ENCODE data around the gene PCDHA13. TPM values are rescaled to one million over a fixed set of nuclear protein-coding genes. Genes with fewer than 3 reads are reported as not detected.

PCDHA13 gene
- total RNA-seq, 4 donors from 2014 or later = 0.39 to 2.1 (median 0.76) TPM

- H3K4me3 ChIP-seq = no peak overlapping the region
- WGBS = no CpG with 5 or more reads among the region's 37 CpGs
- no peak for DNase-seq (ENCODE audit: extremely low spot score)
- peaks cover 0 to 68% (median 5%) of the 10 kb centered on the region in 4 donors for H3K27me3 ChIP-seq
- peaks cover 0 to 33% (median 14%) of the 10 kb centered on the region in 4 donors for H3K9me3 ChIP-seq
- no peak overlapping the region for H3K27ac ChIP-seq (replicated peaks in 1 of 4)
- no peaks in the 10 kb centered on the region for H3K36me3 ChIP-seq
- TF ChIP-seq POLR2AphosphoS5 (IDR thresholded peaks at IDR 0.05) (no peak), POLR2A (IDR thresholded peaks at IDR 0.05; ENCODE audit: low read depth) (no peak), CTCF (IDR thresholded peaks at IDR 0.05) (no peak), EP300 (IDR thresholded peaks at IDR 0.05) (no peak)
- intact Hi-C loops (cut with DNase I) = no loop called here
- no peaks in the 10 kb centered on the region for H3K4me1 ChIP-seq
Observed at GRCh38 chr5:140877262-140877581, 4.7 kb upstream of the PCDHA13 start.

GRCh38 chr5:140882591-140882899, 621 bp downstream of the PCDHA13 start:
- intact Hi-C loops (cut with DNase I) = loop anchor here (1.0 to 5.0 kb wide), 2 partner anchors 45 to 159 kb away; partner anchors contain the start of gene PCDHAC1
- no peak for DNase-seq (ENCODE audit: extremely low spot score)
- Histone ChIP-seq H3K4me3 (peak overlapping the region; percentile 41 to 56 (median 49)), H3K4me1 (peaks cover 0 to 14% (median 8%) of the 10 kb centered on the region in 4 donors), H3K27ac (replicated peaks in 1 of 4) (peak overlapping the region in 2 of 4 donors; percentile 9 to 24), H3K27me3 (peaks cover 0 to 46% (median 0%) of the 10 kb centered on the region in 4 donors), H3K9me3 (peaks cover 0 to 30% (median 8%) of the 10 kb centered on the region in 4 donors), H3K36me3 (no peaks in the 10 kb centered on the region)
- TF ChIP-seq EP300 (IDR thresholded peaks at IDR 0.05) = no peak
- no peak for TF ChIP-seq POLR2A (IDR thresholded peaks at IDR 0.05; ENCODE audit: low read depth)
- TF ChIP-seq CTCF (IDR thresholded peaks at IDR 0.05) = peak; percentile 24 to 51 (median 41)
- no peak for TF ChIP-seq POLR2AphosphoS5 (IDR thresholded peaks at IDR 0.05)
- WGBS = 16% methylated on average over 12 of the region's 12 CpGs

GRCh38 chr5:140883373-140883772, 1.4 kb downstream of the PCDHA13 start:
- Histone ChIP-seq H3K4me1 (peaks cover 0 to 14% (median 8%) of the 10 kb centered on the region in 4 donors), H3K9me3 (peaks cover 0 to 25% (median 7%) of the 10 kb centered on the region in 4 donors), H3K4me3 (no peak overlapping the region), H3K36me3 (no peaks in the 10 kb centered on the region), H3K27me3 (peaks cover 0 to 38% (median 0%) of the 10 kb centered on the region in 4 donors), H3K27ac (replicated peaks in 1 of 4) (no peak overlapping the region)
- DNase-seq (ENCODE audit: extremely low spot score) = no peak
- intact Hi-C loops (cut with DNase I) = loop anchor here (5.0 kb wide), 1 partner anchor 44 kb away; the partner anchor contains the start of gene PCDHAC1
- TF ChIP-seq POLR2A (IDR thresholded peaks at IDR 0.05; ENCODE audit: low read depth) (no peak), POLR2AphosphoS5 (IDR thresholded peaks at IDR 0.05) (no peak), CTCF (IDR thresholded peaks at IDR 0.05) (no peak), EP300 (IDR thresholded peaks at IDR 0.05) (no peak)
- 54% methylated on average over 29 of the region's 41 CpGs for WGBS

GRCh38 chr5:140883927-140884697, 2.2 kb downstream of the PCDHA13 start:
- intact Hi-C loops (cut with DNase I) = loop anchor here (5.0 kb wide), 1 partner anchor 43 kb away; the partner anchor contains the start of gene PCDHAC1
- 38% methylated on average over 9 of the region's 79 CpGs for WGBS

More at GRCh38 chr5:140883927-140884697, 2.2 kb downstream of the PCDHA13 start:
- H3K9me3 ChIP-seq = peaks cover 0 to 25% (median 7%) of the 10 kb centered on the region in 4 donors
- peaks cover 0 to 33% (median 0%) of the 10 kb centered on the region in 4 donors for H3K27me3 ChIP-seq
- DNase-seq (ENCODE audit: extremely low spot score) = no peak
- no peak overlapping the region for H3K27ac ChIP-seq (replicated peaks in 1 of 4)
- H3K36me3 ChIP-seq = no peaks in the 10 kb centered on the region
- peak overlapping the region in 2 of 4 donors; percentile 3 to 17 for H3K4me3 ChIP-seq
- TF ChIP-seq EP300 (IDR thresholded peaks at IDR 0.05) (no peak), POLR2A (IDR thresholded peaks at IDR 0.05; ENCODE audit: low read depth) (no peak), POLR2AphosphoS5 (IDR thresholded peaks at IDR 0.05) (no peak), CTCF (IDR thresholded peaks at IDR 0.05) (no peak)
- peaks cover 0 to 14% (median 8%) of the 10 kb centered on the region in 4 donors for H3K4me1 ChIP-seq
